DND-41 (cell line): ENCODE measurements around the gene MBP.

Source experiments
- EZH2 ChIP-seq: IDR thresholded peaks from 3 replicates; pipeline ENCODE4 v1.6.1; 2012; ENCODE audit warnings: borderline replicate concordance, low read depth, mild to moderate bottlenecking, moderate library complexity, low read length, inconsistent platforms; ENCODE audit not compliant: severe bottlenecking
- TF ChIP-seq, protein P1 (sequence below): IDR thresholded peaks from 2 replicates; pipeline ENCODE4 v1.5.1; 2012; ENCODE audit warnings: borderline replicate concordance, low read length, moderate library complexity, mild to moderate bottlenecking; ENCODE audit not compliant: poor library complexity, severe bottlenecking; ENCODE audit errors: extremely low read depth

DNA sequence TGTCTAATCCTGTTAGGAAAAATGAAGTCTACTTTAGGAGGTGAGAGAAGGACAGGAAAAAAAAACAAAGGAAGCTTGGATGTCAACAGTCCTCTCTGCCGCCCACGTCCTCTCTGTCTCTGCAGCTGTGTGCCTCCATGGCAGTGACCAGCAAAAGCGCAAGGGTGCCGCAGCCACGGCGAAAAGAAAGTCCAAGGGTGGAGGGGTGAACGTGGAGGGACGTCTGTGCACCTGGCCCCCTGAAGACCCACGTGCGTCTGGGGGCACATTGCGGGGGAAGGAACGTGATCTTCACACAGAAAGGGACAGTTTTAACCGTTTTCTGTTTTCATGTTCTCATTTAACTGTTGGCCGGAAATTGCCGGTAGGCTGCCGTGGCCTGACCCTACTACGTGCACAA lies 152.7 kb downstream of the MBP start:
- TF ChIP-seq, protein P1, sequence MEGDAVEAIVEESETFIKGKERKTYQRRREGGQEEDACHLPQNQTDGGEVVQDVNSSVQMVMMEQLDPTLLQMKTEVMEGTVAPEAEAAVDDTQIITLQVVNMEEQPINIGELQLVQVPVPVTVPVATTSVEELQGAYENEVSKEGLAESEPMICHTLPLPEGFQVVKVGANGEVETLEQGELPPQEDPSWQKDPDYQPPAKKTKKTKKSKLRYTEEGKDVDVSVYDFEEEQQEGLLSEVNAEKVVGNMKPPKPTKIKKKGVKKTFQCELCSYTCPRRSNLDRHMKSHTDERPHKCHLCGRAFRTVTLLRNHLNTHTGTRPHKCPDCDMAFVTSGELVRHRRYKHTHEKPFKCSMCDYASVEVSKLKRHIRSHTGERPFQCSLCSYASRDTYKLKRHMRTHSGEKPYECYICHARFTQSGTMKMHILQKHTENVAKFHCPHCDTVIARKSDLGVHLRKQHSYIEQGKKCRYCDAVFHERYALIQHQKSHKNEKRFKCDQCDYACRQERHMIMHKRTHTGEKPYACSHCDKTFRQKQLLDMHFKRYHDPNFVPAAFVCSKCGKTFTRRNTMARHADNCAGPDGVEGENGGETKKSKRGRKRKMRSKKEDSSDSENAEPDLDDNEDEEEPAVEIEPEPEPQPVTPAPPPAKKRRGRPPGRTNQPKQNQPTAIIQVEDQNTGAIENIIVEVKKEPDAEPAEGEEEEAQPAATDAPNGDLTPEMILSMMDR: no peak
- TF ChIP-seq EZH2: no peak
